HL-60/S4 (cell line): ENCODE measurements around the gene GPR161.

Experiments used
- in situ Hi-C: fragments of 300-500 bp; cut with MboI; formaldehyde crosslinking; loops from 2 replicates; pipeline ENCODE4 v1.14.3; 2022; ENCODE audit warnings: low sequenced_read_pairs

Gene GPR161

DNA sequence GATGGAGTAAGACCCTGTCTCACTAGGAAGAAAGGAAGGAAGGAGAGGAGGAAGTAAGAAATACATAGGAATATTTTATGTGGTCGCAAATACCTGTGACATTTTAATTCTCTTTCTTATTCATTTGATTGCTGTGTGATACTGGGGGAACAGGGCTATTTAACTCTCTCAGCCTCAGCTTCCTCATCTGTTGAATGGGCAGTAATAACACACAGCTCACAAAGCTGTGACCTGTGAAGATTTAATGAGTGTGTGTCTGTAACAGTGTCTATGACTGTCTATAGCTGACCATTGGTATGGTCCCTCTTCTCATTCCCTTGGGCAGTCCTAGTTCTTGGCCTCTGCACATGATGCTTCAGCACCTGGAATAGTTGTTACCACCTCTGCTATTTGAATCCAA, 13.6 kb upstream of the GPR161 start:
- in situ Hi-C loops: no loop called here

DNA sequence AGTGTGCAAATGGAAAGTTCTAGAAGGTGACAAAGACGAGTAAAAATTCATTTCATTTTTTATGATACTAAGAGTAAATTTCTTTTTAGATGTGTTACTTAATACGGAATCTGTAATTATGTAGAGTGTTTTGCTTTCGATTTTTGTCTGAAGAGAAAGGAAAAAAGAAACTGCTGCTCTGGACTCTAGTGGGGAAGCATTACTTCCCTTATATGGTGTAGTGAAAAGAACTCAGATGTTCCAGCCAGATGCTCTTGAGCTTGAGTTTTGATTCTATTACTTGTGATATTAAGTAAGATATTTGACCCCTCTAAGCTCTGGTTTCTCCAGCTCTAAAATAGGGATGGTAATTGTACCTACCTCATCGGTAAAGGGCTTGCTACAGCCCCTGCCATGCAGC, 12.2 kb upstream of the GPR161 start:
- in situ Hi-C loops: no loop called here

DNA sequence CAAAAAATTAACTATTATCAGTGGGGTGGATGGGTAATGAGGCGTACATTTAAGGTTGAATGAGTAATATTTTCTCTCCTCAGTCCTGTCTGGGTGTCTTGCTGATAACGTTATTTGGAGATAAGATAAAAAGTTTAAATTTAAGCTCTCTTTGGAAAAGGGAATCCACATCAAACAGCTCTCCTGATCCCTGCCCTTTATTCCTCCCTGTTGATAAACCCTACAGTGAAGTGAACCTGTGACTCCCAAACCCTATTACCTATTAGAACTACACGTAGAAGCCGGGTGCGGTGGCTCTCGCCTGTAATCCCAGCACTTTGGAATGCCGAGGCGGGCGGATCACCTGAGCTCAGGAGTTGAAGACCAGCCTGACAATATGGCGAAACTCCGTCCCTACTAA, 9.9 kb upstream of the GPR161 start:
- in situ Hi-C loops: no loop called here

DNA sequence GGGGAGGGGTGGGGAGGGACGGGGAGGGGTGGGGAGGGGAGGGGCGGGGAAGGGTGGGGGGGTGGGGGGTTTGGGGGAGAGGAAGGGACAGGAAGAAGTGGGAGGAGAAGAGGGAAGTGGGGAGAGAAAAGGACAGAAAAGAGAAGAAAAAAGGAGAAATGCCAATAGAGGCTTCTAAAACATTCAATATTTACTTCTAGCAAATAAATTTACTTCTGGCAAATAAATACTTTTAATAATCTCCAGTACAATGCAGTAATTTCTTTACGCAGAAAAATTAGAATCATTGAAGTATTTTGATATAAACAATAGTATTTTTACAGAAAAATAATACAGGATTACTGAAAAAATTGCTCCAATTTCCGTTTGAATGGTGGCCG, 9.4 kb upstream of the GPR161 start:
- in situ Hi-C loops: no loop called here

DNA sequence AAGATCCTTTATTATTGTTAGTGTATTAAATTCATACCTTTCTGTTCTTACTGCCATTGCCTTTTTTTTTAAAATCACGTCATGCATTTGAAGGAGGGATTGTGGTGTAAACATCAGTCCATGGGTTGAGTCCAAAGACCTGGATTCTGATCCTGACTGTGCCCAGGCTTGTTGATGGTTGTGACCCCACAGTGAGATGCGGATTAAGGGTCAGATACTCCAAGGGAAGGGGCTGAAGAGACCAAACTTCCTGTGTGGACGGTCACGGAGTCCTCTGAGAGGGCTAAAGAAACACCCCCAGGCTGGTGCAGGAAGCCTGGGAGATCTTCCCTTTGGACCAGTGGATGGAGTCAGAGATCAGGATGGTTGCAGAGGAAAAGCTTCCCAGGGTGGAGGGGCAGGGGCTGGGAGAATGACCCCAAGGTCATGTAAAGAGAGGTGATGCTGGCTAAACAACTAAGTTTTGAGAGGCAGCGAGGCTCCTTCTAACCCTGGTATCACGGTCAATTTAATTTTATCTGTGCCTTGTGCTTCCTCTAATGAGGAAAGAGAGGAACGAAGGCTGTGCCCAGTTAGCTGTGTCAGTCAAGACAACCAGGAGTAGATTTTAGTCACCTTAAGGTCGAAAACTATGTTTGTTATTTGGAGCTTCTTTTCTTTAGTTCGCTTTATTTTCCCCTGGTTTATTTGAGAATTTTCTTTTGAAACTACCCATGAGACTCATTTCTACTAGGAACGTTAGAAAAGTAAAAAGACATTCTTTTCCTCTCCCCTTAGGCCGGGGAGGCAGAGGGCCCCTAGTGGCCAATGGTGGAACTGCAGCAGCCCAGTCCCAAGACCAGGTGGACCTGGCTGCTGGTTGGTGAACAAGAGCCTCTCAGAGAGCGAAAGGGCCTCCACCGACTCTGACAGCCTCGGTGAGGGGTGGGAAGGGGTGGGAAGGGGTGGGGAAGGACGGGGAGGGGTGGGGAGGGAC, 8.7 kb upstream of the GPR161 start:
- in situ Hi-C loops: no loop called here

DNA sequence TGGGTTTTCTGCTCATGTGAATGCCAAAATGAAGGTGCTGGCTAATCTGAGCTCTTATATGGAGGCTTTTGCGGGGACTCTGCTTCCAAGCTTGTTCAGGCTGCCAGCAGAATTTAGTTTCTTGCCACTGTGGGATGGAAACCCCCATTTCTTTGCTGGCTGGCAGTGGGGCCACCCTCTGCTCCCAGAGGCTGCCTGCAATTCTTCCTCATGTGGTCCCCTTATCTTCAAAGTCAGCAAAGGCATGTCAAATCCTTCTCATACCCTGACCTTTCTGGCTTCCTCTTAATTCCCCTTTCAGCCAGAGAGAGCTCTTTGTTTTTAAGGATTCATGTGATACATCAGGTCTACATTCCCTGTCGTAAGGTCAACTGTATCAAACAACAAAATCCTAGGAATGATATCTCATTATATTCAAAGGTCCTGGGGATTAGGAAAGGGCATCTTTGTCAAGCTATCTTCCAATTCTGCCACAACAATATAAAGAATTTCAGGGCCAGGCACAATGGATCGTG, 5.2 kb upstream of the GPR161 start:
- in situ Hi-C loops: no loop called here

DNA sequence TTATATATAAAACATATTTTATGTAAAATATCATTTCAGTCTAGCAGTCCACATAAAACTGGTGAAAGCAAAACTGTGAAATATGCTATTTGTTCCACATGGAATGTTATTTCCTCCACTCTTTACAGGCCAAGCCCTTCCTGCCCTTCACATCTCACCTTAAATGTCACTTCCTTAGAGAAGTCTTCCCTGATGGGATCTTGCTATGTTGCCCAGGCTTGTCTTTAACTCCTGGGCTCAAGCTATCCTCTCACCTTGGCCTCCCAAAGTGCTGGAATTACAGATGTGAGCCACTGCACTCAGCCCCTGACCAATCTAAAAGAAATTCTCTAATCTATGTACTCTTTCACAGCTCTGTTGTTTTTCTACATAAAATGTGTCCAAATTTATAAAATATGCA, 2.3 kb upstream of the GPR161 start:
- in situ Hi-C loops: no loop called here

DNA sequence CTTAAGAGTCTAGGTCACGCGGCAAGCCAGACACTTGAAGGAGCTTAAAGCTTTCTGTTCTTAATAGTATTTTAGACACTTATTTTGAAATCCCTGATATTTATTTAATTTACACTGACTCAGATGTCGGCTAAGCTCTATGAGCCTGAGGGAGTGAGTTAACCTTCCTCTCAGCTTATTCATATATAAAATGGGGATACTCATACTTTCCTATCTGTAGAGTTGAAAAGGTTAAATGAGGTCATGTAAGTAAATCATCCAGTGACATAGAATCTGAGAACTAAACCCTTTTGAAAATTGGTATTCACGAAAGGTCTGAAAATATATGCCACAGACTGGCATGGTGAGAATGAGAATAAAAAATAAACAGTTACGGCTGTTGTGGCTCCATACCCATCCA, 1.4 kb upstream of the GPR161 start:
- in situ Hi-C loops: no loop called here

DNA sequence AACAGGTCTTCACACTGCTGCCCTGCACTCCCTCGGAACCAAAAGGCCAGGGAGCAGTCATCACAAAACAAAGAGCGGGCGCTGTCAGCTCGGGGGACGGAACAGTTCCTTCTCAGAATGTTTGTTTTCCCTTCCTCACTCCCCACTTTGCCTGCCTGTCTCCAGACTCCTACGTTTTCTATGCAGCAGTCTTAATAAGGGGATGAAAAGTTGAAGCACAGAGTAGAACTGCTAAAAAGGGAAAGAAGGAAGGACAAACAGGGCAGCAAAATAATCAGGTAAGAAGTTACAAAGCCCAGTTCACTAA, 738 bp upstream of the GPR161 start:
- in situ Hi-C loops: no loop called here

DNA sequence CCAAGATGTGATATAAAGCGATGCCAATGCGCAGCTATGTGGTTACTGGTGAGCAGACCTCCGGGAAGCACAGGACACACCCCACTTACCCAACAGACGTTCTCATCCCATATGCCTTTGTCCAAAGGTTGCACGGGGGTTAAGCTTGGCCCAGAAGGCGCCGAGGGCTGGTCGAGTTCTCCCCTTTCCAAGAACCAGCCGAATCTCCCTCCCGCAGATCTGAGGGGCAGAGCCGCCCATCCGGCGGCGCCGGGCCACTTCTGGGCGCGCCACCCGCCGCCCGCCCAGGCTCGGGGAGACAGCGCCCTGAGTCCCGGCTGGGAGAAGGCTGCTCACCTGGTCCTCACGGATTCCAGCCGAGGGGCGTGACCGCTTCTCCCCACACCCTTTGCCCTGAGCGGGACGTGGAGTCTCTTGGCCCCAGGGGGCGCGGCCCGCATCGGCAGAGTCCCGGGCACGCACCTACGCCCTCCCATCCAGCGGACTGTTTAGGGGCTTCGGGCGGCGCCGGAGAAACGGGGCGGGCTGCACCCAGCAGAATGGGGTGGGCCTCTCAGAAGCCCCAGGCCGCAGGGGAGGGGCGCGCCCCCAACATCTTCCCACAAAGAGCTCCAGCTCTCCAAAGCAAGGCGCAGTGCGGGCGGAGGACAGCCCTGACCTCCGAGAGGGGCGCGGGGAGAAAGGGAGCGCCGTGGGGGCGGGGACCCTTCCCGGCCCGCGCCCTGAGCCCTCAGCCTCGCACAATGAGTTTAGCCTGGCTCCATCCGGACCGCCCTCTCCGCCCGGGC, 615 bp downstream of the GPR161 start:
- in situ Hi-C loops: no loop called here

DNA sequence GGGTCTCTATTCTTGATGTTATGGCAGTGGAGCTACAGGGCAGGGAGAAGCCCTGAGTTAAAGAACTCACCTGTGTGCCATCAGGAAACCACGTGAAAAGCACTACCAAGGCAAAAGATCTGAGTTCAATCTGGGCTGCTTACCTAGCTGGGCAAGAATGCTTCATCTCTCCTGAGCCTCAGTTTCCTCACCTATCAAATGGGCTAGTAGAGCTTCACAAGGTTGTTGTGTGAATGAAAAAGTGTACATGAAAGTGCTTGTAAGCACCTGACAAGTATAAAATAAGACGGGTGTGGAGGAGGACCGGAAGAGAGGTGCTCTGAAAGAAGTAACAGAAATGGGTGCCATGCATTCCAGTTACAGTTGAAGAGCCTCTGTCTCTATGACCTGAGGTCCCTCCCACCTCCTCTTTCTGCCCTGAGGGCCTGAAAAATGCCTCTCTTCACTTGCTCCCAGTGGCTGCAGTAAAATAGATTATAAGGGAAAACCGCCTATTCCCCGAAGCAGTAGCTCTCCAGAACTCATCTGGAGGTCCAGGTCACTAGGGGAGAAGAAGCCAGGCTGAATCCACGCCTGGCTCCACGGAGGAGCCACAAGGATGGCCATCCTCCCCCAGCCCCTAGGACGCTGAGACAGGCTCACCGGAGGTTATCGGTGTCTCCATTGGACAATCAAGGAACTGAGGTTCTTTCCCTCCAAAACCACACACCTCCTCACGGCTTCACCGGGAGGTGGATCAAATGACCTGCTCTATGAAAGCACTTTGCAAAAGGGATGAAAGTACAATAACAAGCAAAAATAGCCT, 1.4 kb downstream of the GPR161 start:
- in situ Hi-C loops: no loop called here

DNA sequence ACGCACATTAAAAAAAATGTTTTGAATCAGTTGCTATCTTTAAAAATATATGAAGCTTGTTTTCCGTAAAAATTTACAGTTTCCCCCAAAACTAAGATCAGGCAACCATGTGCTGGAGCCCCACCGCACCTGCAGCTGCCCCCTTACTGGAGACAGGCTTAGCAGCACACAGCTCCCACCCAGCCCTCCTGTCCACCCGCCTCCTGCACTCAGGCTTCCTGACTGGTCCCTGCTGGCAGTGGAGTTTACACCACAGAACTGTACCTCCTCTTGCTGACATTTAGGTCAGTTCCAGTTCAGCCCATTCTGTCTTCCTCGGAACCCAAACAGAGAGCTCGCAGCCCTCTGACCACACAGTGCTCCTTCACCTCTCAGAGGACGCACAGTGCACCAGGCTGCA, 2.1 kb downstream of the GPR161 start:
- in situ Hi-C loops: no loop called here

DNA sequence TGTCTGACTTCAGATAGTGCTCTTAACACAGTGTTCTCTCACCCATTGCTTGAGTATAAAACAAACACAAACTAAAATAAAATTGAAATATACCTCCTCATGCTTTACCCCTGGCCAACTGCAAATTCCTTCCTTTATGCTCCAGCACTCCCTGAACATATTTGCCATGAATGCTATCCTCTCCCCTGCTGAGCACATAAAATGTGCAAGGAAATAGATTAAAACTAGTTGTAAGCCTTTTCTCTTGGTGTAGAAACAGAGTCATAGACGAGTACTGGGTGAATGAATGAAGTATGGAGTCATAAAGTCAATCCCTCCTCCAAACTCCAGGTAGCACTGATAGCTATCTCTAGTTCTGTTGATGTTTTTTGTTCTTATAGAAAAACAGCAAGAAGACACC, 2.6 kb downstream of the GPR161 start:
- in situ Hi-C loops: no loop called here

DNA sequence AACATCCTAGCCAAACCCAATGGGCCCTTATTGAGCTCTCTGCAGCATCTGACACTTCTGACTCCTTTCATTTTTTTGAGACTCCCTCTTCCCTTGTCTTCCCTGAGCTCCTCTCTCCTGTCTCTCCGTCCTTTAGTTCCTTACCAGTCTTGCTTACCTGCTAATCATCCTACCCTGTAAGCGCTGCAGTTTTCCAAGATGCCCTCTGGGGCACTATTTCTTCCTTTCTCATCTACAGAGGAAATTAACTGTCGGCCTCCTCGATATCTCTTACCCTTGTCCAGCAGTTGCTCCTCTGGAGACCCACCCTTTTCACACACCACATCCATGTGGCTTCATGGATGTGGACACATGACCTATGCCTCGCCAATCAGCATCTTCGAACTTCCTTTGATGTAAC, 6.8 kb downstream of the GPR161 start:
- in situ Hi-C loops: no loop called here

DNA sequence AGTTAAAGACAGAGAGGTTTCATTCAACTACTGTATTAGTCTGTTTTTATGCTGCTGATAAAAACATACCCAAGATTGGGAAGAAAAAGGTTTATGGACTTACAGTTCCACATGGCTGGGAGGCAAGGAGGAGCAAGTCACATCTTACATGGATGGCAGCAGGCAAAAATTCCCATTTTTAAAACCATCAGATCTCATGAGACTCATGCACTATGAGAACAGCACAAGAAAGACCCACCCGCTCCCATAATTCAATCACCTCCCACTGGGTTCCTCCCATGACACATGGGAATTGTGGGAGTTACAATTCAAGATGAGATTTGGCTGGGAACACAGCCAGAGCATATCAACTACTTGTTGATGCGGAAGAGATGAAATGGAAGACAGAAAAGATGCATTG, 9.2 kb downstream of the GPR161 start:
- in situ Hi-C loops: no loop called here

DNA sequence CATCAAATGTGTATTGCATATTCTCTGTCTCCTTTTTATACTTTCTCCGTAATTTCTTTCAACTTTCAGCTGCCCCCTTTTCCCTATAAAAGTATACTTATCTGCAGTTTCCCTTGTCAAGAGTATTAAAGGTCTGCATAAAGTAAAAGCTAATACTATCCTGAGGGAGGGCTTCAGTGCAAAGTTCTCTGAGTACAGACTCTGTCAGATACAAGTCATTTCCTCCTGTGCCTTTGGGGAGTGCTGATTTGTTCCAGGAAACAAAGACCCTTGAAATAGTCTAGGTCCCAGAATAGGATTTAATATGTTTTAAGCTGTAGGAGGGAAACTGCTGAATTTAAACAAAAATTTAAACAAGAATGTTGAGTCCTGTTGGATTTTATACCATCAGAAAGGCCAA, 11.7 kb downstream of the GPR161 start:
- in situ Hi-C loops: no loop called here

DNA sequence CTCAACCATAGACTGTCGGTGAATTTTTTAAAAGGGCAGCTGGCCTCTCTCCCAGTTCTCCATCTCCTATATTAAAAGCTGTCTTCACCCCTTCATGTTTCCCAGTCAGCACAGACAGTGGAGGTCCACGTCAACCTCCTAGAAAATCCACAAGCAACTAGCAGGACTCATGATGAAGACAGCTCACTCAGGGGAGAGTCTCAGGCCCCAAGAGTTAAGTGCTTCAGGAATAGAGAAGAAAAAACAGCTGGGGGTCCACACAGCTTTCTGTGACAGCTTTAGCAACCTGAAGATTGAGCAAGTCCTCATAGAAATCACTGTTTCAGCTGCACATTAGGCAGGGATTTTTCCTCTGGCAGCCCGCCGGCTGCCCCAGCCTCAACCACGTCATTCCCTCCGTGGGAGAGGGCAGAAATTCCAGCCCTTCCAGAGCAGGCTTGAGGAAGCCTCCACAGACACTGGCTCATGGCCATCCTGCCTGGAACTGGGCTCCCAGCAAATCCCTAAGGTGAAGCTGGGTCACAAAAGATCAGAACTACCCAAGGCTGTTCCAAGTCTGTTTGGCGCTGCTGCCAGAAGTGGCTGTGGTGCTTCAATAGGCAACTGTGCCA, 15.2 kb downstream of the GPR161 start:
- in situ Hi-C loops: no loop called here

DNA sequence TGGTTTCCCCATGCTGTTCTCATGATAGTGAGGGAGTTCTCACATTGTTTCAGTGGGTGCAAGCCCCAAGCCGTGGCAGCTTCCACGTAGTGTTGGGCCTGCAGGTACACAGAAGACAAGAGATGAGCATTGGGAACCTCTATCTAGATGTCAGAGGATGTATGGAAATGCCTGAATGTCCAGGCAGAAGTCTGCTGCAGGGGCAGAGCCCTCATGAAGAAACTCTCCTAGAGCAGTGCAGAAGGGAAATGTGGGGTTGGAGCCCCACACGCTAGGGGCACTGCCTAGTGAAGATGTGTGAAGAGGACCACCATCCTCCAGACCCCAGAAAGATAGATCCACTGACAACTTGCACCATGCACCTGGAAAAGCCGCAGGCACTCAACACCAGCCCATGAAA, 17.0 kb downstream of the GPR161 start:
- in situ Hi-C loops: no loop called here

DNA sequence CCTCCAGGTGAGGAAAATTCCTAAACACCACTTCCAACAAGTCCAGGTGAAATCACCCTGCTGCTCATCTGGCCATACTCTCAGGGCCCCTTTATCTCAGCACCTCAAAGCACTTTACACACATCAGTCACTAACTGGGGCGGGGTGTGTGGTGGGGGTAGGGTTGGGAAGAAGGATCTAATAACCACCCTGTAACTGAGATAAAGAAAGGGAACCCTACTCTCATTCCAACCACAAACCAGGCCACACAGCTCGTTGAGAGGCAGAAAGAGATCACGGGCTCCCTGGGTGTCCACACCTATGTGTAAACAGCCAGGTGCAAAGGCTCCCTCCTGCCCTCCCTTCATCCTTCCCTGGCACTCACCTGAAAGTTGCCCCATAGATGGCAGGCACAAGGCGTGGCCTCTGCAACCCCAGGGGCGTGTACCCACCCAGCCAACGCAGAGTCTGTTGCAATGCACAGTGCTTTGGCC, 20.4 kb downstream of the GPR161 start:
- in situ Hi-C loops: no loop called here

DNA sequence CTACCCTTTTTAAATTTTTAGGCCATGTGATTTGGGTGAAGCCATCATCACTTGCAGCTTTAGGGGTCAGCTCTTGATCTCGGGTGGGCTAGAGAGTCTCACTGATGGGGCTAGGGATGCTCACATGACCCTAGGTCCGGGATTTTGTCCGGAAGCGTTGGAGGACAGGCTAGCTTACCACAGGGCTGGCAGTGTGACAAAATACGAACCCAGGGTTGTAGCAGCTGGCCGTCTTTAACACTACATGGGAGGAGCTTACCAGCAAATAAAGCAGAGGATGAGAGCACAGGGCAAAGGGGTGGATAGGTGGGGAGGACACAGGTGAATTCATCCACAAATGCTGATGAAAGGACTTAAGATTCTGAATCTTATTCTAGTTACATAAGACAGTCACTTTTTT, 21.9 kb downstream of the GPR161 start:
- in situ Hi-C loops: no loop called here
